D341Med (cell line): ENCODE data around the gene RPA1.
A peak's percentile ranks its signal among the peaks of the same experiment; 100 is the strongest.

Experiments used
- DNase-seq: peaks from one replicate; pipeline ENCODE4 v3.0.0; 2012; ENCODE audit warnings: low spot score

Gene RPA1

DNA sequence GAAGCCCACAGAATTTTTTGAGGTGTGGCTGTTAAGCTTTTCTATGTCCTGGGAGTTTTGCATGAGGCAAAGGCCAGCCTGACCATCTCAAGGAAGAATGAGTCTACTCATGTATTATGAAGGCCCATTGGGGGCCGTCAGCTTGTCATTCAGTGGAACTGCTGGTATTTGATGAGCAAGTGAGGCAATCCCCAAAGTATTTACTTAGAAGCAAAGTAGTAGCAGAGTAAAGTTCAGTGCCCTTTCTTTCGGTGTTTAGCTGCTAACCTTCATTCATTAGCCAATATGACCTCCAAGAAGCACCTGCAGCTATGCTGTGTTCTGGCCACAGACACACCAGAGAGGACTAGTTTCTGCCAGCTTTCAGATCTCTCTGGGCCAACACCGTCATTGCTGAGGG lies 80.2 kb downstream of the RPA1 start:
- DNase-seq, result no peak

DNA sequence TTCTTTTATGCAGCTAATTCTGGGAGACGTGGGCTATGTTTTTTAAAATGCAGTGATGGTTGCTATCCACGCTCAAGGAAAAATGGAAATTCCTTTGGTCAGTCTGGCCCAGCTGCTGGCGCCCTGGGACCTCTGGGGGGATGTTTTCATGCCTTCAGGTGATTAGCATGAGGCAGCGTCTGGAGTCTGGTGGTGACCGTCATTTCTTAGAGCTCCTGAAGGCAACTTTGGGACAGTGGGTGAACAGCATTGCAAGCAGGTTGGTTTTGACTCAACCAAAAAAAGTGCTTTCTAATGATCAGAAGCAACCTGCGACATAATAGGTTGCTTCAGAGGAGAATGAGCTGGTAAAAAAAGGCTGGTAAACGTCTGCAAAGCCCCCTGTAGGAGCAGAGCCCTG lies 82.3 kb downstream of the RPA1 start:
- no peak for DNase-seq

DNA sequence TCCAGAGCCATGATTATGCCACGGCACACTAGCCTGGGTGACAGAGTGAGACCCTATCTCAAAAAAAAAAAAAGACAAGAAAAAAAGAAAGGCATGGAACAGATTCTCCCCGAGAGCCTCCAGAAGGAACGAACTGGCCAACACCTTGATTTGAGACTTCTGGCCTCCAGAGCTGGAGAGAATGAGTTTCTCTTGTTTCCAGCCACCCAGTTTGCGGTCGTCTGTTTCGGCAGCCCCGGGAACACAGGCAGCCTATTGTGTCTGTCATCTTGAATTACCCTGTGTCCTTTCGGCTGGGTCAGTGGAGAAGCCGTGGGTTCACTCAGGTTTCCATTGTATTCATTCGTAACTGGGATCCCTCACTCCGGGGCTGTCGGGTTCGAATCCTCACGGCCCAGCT lies 83.9 kb downstream of the RPA1 start:
- DNase-seq, result no peak

DNA sequence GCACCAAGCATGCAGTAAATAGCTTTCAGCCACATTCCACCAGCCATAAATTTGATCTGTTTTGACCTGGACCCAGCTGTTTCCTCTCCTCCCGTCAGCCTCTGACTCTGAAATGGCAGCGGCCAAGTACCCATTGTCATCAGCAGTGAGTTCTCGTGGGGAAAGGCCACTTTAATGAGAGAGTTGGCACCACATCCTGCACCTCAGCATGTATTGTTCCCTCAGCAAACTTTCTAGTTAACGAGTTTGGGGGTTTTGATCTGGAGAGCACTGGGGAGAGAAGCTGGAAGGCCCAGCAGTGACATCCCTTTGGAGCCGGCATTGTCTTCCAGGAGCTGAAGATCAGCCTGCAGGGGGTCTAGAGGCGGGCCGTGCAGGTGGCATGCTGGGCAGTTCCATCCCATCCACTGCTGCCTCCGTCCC lies 84.9 kb downstream of the RPA1 start:
- DNase-seq, result no peak

DNA sequence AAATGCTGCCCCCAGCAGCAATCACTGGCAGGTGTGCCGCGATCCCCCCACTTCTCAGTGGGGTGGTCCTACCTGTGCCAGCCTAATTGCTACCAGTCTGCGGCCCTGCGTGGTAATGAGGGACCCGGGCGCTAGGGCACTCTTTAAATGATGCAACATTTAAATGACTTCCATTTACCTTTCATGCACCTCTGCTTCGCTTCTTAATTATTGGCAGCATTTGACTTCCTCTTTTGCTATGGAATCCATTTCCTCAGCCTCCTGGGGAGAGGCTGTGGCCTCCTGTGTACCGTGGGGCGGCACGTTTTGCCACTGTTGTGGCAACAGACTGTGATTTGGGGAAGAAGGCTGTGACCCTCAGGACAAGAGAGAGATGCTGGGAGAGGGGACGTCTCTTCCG lies 86.1 kb downstream of the RPA1 start:
- DNase-seq, result no peak

DNA sequence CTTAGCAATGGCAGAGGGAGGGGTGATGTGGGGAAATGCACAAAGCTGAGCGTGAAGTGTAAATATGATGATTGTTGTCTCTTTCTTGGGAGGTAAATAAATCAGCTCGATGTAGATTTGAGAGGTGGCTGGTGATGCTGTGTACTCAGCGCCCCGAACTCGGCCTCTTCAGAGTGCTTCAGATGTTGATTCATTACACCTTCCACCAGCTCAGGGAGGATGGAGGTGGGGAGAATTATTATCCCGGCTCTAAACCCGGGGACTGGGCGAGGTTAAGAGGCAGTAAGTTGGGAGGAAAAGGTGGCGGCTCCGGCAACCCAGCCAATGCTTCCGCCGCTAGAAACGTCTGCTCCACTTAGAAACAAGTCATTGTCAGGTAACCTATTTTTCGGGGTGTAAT lies 86.5 kb downstream of the RPA1 start:
- DNase-seq, result no peak

DNA sequence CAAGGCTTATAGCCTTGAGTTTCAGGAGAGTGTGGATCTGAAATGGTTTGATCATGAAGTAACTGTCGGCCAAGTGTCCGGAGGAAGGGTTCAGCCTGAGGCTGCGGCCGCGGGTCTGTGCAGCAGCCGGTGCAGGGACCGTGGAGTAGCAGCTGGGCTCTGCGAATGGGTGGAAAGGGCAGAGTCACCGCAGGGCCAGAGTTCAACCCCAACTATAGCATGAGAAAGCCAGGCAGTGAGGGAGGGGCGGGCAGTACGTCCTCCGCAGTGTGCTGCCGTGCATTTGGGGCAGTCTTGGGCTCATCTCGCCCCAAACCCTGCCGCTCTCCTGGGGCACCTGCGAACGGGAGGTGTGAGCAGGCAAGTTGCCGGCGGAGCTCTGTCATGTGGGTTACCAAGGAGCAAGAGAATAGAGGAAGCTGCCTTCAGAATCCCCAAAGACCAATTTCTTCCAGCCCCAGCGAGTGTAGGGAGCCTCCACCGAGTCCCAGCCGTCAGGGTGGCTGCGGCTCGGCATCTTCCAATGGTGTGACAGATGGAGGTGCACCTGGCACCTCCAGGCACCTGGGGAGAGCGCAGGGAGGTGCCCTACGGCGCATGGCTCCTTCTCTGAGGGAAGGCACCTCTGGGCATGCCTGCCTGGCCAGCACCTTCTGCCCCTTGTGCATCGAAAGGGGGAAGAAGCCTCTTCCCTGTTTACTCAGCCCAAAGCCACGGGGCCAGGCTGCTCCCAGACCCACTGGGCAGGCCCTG lies 87.3 kb downstream of the RPA1 start:
- DNase-seq, result no peak

DNA sequence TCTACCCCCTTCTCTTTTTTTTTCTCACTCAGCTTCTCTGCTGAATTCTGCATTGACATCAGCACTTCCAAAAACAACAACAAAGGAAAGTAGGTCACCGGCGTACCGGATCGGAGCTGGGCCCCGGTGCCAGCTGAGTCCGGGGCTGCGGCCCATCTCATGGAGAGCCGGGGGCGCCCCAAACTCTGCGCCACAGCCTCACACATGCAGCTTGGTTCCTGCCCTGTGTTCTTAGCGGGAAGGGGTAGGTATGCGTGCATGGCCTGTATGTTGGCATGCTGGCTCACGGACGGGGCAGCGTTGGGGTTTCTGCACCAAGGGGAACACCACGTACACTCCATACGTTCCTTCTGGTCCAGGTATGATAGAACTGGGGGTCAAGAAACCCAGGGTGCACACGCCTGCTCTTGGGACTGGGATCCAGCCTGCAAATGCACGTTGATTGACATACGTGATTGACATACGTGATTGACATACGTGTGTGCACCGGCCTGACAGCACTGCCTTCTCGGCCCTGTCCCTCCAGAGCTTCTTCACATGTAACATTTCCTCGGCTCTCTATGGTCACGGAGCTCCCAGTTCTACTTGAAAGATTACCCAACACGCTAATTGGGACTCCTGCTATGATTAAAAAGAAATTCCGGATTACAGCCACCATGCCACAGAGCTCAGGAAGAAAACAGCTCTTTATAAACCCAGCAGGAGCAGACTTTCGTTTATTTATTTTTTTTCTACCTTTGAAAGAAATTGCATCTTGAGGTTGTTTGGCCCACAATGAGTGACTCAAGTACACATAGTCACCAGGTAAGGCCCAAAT lies 88.7 kb downstream of the RPA1 start:
- no peak for DNase-seq

DNA sequence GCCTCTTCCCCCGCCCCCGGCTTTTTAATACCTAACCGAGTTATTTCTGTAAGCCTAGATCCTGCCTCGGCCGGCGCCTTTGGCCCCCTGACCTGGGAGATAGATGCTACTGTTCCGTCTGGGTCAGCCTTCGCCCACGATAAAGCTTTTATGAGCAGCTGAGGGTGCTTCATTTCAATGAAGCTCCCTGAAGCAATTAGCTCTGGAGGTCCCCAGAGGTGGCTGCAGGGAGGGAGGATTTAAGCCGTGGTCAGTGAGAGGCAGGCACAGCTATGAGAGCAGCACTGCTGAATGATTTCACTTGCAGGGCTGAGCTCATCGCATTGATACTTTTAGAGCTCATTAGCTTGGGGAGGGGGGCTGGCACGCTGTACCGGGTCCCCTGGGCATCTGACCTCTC lies 89.4 kb downstream of the RPA1 start:
- no peak for DNase-seq

DNA sequence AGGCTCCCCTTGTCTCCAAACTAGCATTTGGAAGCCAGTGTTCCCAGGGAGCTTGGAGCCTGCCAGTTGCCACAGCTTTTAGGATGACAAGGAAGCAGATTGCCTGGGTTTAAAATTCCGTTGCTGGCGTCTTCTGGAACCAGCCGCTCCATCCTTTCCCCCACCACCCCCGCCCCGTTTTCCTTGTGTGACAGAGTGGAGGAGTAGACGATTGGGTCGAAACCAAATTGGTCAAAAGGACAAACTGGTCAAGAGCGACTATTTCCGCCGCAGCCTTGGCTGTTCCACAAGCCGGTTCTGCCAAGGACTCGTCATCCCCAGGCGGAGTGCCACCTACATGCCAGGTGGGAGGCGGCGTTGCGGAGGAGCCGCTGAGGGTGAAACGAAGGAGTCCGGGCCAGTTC lies 91.1 kb downstream of the RPA1 start:
- no peak for DNase-seq

DNA sequence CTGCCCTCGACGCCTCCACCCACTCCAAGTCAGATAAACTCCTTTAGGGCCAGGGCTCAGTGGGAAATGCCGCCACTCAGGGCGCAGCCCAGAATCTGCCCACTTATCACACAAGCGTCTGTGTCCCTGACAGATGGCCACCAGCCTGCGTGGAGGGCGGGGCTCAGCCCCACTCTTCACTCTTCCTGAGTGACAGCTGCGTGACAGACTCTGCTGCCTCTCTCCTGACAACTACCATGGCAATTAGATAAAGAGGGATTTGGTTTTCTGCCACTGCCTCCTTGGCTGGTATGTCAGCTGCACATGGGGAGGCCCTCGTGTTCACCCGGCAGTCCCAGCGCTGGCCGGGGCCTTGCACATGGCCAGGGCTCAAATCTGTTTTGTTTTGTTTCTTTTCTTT lies 99.2 kb downstream of the RPA1 start:
- peak; percentile 72 for DNase-seq

DNA sequence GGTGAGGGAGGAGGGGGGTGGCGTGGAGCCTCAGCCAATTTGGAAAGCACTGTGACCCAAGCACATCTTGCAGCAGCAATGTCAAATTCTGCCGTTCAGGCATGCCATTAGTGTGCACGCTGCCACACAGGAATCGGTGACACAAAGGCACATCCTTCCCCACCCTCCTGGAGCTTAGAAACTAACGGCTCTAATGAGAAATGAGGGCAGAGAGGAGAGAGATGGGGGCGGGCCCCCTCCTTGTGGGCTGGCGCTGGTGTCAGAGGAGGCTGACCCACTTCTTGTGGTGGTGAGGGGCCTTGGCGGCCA lies 100.5 kb downstream of the RPA1 start:
- no peak for DNase-seq

DNA sequence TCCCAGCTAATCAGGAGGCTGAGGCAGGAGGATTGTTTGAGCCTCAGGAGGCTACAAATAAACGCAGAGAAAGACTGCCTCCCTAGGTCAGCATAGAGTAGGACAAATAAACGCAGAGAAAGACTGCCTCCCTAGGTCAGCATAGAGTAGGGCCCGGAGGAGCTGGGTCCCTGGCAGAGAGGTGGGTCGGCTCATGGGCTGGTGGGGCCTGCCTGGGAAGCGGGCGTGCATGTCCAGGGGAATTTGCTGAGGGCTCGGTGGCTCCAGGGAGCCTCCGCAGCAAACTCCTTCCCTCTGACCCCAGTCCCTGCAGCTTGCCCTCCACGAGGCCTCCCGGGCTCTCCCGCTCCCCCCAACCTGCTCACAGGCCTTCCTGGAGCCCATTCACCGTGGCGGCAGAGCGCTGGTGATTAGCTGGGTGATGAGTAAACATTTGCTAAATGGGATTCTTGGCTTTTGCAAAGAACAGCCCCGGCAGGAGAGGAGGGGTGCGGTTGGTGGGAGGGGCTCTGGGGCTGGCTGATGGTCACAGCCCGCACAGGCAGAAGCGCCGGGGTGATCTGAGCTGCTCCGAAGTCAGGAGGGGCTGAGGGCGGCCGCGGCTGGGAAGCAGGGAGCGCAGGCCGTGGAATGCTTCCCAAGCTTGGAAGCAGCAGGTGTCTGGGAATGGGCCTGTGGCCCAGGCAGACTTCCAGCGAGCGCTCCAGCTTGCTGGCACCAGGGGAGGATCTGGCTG lies 102.2 kb downstream of the RPA1 start:
- DNase-seq, result no peak

DNA sequence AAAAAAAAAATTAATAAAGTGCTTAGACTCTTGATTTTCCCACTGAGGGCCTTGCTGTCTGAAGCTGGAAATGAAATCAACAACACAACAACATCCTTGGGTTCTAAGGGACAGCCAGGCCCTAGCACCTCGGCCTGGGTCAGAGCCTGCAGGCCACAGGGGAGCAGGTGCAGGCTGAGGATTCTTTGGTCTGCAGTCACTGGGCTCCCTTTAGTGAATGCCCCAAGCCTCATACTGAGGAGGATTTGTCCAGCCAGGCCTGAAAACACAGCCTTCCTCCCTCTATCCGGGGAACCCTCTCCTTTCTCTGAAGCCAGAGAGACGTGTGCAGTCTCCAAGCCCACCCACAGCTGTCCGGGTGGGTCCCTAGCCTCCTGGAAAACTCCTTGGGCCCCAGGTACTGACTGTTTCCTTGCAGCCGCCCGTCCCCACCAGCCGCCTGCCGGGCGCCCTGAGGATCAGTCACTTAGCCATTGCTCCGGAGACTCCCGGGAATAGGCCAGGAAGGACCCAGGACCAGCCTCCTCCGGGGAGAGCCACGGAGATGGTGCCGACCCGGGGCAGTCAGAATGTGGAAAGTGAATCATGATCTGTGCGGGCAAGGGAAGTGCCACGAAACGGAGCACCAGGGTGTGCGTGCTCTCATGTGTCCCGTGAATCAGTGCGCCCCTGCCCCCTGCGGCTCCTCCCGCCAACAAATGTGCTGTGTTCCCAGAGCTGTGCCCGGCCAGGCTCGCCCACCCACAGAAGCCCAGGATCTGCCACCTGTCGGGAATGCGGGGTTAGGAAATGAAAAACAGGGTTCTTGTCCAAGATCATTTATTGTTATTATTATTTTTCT lies 104.3 kb downstream of the RPA1 start:
- no peak for DNase-seq

DNA sequence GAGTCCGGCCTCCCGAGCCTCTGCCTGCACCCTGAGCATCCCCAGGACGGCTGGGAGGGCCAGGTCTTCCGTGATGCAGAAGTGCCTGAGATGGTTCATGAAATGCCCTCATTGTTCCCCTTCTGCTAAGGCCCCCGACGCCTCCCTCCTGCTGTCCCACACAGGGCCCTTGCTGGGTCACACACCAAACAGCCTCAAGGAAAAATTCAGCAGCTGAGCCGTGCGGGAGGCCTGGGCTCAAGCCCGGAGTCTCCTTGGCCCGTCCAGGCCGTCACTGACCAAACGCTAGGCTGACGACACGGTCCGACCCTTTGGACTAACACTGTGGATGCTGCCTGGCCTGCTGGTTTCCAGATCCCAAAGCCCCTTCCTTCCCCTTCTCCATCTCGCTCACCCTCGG lies 105.1 kb downstream of the RPA1 start:
- no peak for DNase-seq

DNA sequence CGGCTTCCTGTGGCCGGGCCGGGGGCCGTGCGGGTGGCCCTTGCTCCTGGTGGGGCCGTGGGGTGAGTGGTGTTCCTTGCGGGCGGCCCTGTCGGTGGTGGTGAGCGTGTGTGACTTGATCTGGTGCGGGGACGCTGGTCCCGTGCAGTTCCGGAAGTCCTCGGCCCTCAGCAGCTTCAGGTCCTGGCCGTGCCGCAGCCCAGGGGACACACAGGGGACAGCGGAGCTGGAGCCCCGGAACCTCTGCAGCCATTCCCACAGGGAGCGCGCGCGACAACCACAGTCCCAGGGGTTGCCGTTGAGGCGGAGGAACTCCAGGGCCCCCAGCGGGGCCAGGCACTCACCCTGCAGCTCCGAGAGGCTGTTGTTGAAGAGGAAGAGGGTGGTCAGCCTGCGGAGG lies 107.0 kb downstream of the RPA1 start:
- no peak for DNase-seq

DNA sequence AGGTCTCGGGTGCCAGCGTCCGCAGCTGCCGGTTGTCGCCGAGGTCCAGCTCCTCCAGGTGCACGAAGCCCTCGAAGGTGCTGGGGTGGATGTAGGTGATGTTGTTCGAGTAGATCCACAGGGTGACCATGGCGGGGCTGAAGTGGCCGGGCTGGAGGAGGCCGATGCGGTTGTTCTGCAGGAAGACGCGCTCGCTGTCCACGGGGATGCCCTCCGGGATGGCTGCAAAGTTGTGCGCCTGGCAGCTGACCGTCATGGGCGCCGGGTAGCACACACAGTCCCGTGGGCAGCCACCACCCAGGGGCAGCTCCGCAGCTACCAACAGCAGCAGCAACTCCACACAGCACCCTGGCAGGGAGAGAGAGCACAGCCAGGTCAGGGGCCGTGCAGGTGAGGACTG lies 107.7 kb downstream of the RPA1 start:
- no peak for DNase-seq

DNA sequence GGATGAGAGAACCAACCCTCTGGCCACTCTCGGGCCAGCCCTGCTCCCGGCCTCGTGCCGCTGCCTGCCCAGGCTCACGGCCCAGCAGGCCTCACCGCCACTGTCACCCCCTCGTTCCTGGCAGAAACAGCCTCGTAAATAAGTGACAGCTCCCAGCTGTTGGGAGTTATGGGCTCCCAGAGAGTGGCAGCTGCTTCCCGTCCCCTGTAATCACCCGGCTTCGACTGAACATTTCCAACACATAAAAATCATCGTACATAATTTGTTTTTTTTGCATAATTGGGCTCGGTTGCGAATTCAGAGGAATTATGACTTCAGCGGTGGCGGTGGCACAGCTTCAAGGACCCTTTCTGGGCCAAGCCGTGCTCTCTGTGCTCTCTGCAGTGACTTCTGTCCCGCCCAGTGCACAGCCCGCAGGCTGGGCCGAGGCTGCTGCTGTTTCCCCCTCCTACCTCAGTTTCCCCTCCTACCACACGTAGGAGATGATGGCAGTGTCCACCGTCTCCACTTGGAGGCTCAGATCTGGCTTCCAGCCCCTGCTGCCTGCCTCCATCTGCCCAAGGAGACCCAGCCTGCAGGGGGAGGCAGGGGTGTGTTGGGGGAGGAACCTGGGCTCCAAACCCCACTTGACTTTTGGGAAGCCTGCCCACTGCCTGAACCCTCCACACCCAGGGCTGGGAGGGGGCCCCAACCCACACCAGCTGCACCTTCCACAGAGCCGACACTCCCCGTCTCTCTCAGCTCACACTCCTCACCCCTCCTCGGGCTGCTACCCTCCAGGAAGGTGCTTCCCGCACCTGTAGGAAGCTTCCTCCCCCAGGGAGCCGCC lies 110.4 kb downstream of the RPA1 start:
- DNase-seq, result no peak

DNA sequence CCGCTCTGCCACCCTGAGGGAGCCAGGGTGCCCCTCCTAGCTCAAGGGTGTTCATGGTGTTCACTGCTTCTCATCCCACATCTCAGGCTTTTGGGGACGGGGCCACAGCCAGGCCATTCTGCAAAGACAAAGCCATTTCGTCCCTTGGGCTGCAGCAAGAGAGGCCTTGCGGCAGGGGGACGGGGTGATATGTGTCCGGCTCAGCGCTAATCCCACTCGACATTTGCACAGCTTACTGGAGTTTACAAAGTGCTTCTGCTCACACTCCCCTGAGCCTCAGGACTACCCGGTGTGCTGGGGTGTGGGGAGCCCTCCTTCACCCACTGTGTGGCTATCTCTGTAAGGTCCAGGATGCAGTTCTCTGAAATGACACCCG lies 111.0 kb downstream of the RPA1 start:
- DNase-seq, result no peak

DNA sequence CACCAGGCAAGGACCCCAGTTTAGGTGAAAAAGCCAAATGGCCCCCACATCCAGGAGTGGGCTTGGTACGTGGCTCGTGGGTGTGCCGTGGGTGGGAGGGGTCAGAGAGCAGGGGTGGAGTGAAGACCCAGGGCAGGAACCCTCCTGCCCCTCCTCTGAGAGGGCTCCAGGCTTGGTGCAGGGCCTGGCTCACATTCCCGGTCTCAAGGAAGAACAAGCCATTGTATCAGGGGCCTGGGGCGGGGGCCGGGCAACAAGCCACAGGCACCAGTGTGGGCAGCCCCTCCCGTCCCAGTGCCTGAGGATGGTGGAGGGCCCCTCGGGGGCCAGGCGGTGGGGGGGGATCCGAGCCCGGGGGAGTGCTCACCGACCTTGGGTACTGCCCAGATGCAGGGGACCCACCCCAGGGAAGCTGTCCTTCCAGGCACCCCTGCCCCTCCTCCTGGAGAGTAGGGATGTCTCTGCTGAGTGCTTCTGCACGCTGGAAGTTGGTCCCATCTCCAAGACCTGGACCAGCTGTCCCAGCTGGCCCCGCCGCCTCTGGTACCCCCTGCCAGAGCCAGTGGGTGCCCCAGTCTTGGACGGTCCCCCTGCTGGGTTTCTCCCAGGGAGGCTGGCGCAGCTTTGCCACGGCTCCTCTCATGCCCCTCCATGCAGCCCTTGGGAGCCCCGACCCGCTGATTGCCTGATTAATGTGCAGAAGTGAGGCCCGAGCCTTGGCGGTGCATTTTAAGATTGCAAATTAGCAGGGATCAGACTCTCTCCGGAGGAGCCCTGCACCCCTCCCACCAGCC lies 111.7 kb downstream of the RPA1 start:
- no peak for DNase-seq

DNA sequence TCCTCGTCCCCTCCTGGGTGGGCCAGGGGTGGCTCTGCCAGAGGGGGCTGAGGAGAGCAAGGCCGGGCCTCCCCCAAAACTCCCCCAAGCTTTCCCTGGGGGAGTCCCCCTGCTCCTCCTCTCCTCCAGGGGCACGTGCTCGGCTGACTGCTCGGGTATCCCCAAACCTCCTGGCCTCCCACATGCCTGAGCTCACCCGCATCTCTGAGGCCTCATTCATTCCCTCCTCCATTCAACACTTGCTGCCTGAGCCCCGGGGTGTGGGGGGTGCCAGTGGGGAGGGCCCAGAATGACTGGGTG lies 112.2 kb downstream of the RPA1 start:
- no peak for DNase-seq
